Kidney epithelial cell (primary cell): ENCODE results near the gene IGFBP5. TPM values are rescaled to one million over a fixed set of nuclear protein-coding genes. Genes with fewer than 3 reads are reported as not detected.

Experiments used
- DNase-seq: peaks from one replicate; pipeline ENCODE4 v3.0.0-alpha.2; 2010; ENCODE audit warnings: low read depth
- H3K27me3 ChIP-seq: 2 replicates; pipeline ENCODE4 v1.6.0; 2011; ENCODE audit warnings: low read length; ENCODE audit not compliant: control insufficient read depth, insufficient read depth
- H3K36me3 ChIP-seq: 2 replicates; pipeline ENCODE4 v1.5.1; 2011; ENCODE audit warnings: low read length; ENCODE audit not compliant: control insufficient read depth, insufficient read depth
- H3K4me3 ChIP-seq: 2 replicates; pipeline ENCODE4 v1.5.1; 2011; ENCODE audit warnings: low read depth, mild to moderate bottlenecking, control low read depth, low read length
- CTCF ChIP-seq: IDR thresholded peaks from 2 replicates; pipeline ENCODE4 v1.5.1; 2011; ENCODE audit warnings: mild to moderate bottlenecking, moderate library complexity, low read length, control low read depth, inconsistent platforms; ENCODE audit not compliant: insufficient read depth, poor library complexity, severe bottlenecking
- total RNA-seq: library from RNA; depleted of rRNA; stranded (reverse); fragments of >200 nt; gene quantifications from 2 replicates; pipeline ENCODE4 v1.2.3, GENCODE V29; 2015

The IGFBP5 gene
- total RNA-seq, 1 donor from 2014 or later = 51.7 TPM

- DNase-seq = no peak
- Histone ChIP-seq H3K4me3 (no peak overlapping the region), H3K27me3 (peaks cover 3% of the 10 kb centered on the region), H3K36me3 (no peaks in the 10 kb centered on the region)
- TF ChIP-seq CTCF = no peak
These were observed 17.3 kb downstream of the IGFBP5 start for GRCh38 chr2:216678098-216678465.

GRCh38 chr2:216677439-216678097 lies 17.8 kb downstream of the IGFBP5 start:
- TF ChIP-seq CTCF = no peak
- Histone ChIP-seq H3K4me3 (no peak overlapping the region), H3K27me3 (peaks cover 3% of the 10 kb centered on the region), H3K36me3 (no peaks in the 10 kb centered on the region)
- DNase-seq = no peak

- DNase-seq = no peak
- no peak for TF ChIP-seq CTCF
- Histone ChIP-seq H3K4me3 (no peak overlapping the region), H3K27me3 (peaks cover 3% of the 10 kb centered on the region), H3K36me3 (no peaks in the 10 kb centered on the region)
These were observed 18.7 kb downstream of the IGFBP5 start for GRCh38 chr2:216676630-216677029.

- no peak for DNase-seq
- Histone ChIP-seq H3K4me3 (no peak overlapping the region), H3K27me3 (peaks cover 15% of the 10 kb centered on the region), H3K36me3 (no peaks in the 10 kb centered on the region)
- TF ChIP-seq CTCF = no peak
These were observed 21.0 kb downstream of the IGFBP5 start for GRCh38 chr2:216674376-216674775.

- Histone ChIP-seq H3K4me3 (no peak overlapping the region), H3K27me3 (peaks cover 15% of the 10 kb centered on the region), H3K36me3 (no peaks in the 10 kb centered on the region)
- no peak for DNase-seq
- no peak for TF ChIP-seq CTCF
These were observed 21.7 kb downstream of the IGFBP5 start for GRCh38 chr2:216673609-216674008.

- Histone ChIP-seq H3K4me3 (no peak overlapping the region), H3K36me3 (no peaks in the 10 kb centered on the region), H3K27me3 (peaks cover 15% of the 10 kb centered on the region)
- no peak for TF ChIP-seq CTCF
- no peak for DNase-seq
These were observed 22.3 kb downstream of the IGFBP5 start for GRCh38 chr2:216673021-216673420.
